T-cell (primary cell): ENCODE data around the gene ZNF493. TPM values are rescaled to one million over a fixed set of nuclear protein-coding genes. Genes with fewer than 3 reads are reported as not detected.

Experiments
- ATAC-seq, 4 experiments: fragments of 200-7000 bp in 3 of 4; fragments of 150-1000 bp in 1 of 4; cut with Tn5 transposase; replicated peaks in 1 of 4; 1 replicate in 3 of 4; 2 replicates in 1 of 4; pipeline ENCODE4 v1.10.0; 2021; ENCODE audit warnings: moderate library complexity in 3 of 4, mild to moderate bottlenecking in 2 of 4, moderate number of reproducible peaks in 1 of 4
- CTCF ChIA-PET, 2 donors: fragments of 300-600 bp; sonication (Branson Sonifier 250); formaldehyde crosslinking; loops; one replicate each; lab custom pipeline; 2022; ENCODE audit warnings: antibody characterized with exemption in 2 of 2; lab: Charles Lee
- POLR2A ChIA-PET, 2 donors: fragments of 300-600 bp; sonication (Branson Sonifier 250); formaldehyde crosslinking; loops; one replicate each; lab custom pipeline; 2022; ENCODE audit warnings: antibody characterized with exemption in 2 of 2; lab: Charles Lee
- DNase-seq, 35 experiments: peaks; one replicate each; pipeline versions ENCODE4 v3.0.0 to v3.0.0-alpha.2; 2013 to 2023
- H3K27ac ChIP-seq: one replicate; pipeline ENCODE4 v1.5.1; 2013; ENCODE audit warnings: low read length
- H3K27me3 ChIP-seq, 2 experiments: replicated peaks in 1 of 2; 1 replicate in 1 of 2; 2 replicates in 1 of 2; pipeline versions ENCODE4 v1.6.1 to v1.7.0; 2013; ENCODE audit warnings: low read length in 1 of 2, mixed read lengths in 1 of 2; ENCODE audit not compliant: control insufficient read depth in 2 of 2, insufficient read depth in 2 of 2; ENCODE audit errors: extremely low read depth in 1 of 2
- H3K36me3 ChIP-seq, 2 donors: 1 replicate in 1 of 2; 2 replicates in 1 of 2; pipeline versions ENCODE4 v1.6.1 to v1.7.0; 2013; ENCODE audit warnings: low read length in 1 of 2; ENCODE audit not compliant: control insufficient read depth in 2 of 2, insufficient read depth in 1 of 2; ENCODE audit errors: extremely low read depth in 1 of 2
- H3K4me1 ChIP-seq, 2 experiments: 1 replicate in 1 of 2; 2 replicates in 1 of 2; pipeline versions ENCODE4 v1.6.1 to v1.7.0; 2013; ENCODE audit warnings: low read length in 2 of 2, mixed read lengths in 1 of 2; ENCODE audit not compliant: insufficient read depth in 2 of 2, control insufficient read depth in 1 of 2; ENCODE audit errors: extremely low read depth in 1 of 2
- H3K4me3 ChIP-seq, 2 donors: 1 replicate in 1 of 2; 2 replicates in 1 of 2; pipeline versions ENCODE4 v1.5.1 to v1.7.0; 2013; ENCODE audit warnings: mild to moderate bottlenecking in 2 of 2, low read length in 1 of 2, moderate library complexity in 1 of 2; ENCODE audit not compliant: control insufficient read depth in 1 of 2; ENCODE audit errors: extremely low read depth in 1 of 2
- H3K9me3 ChIP-seq: 2 replicates; pipeline ENCODE4 v1.7.0; 2013
- H3K27ac Mint-ChIP-seq, 2 donors: one replicate each; pipeline ENCODE4 v1.8.0; 2020 to 2021; ENCODE audit warnings: mild to moderate bottlenecking in 2 of 2, mixed read lengths in 2 of 2
- H3K27me3 Mint-ChIP-seq, 2 donors: one replicate each; pipeline ENCODE4 v1.8.0; 2021 to 2022; ENCODE audit warnings: mixed read lengths in 2 of 2
- H3K36me3 Mint-ChIP-seq: one replicate; pipeline ENCODE4 v1.8.0; 2021; ENCODE audit warnings: mixed read lengths
- H3K4me1 Mint-ChIP-seq, 3 donors: one replicate each; pipeline ENCODE4 v1.8.0; 2020 to 2022; ENCODE audit warnings: mixed read lengths in 3 of 3, mild to moderate bottlenecking in 1 of 3
- H3K4me3 Mint-ChIP-seq, 3 donors: one replicate each; pipeline ENCODE4 v1.8.0; 2020 to 2022; ENCODE audit warnings: mild to moderate bottlenecking in 3 of 3, mixed read lengths in 3 of 3, moderate library complexity in 3 of 3
- H3K9me3 Mint-ChIP-seq, 3 donors: one replicate each; pipeline ENCODE4 v1.8.0; 2020 to 2022; ENCODE audit warnings: mixed read lengths in 3 of 3
- WGBS: methylation state at CpG from one replicate; pipeline ENCODE4 v1.1.5; 2013; ENCODE audit warnings: missing lambda C conversion rate; ENCODE audit not compliant: insufficient coverage; 5-methylcytosine and 5-hydroxymethylcytosine counted together
- total RNA-seq, 35 experiments: library from RNA in 6 of 35; stranded (reverse) in 6 of 35; fragments of 120-200 nt in 1 of 35; gene quantifications; one replicate each; pipeline versions ENCODE4 v1.2.1 to v1.2.4 and lab custom pipeline; 2013 to 2026

Gene ZNF493
- total RNA-seq, 5 donors from 2014 or later (not counting 1 experiment from before 2014, with no cell fraction given) = 33.5 to 53.8 (median 45.8) TPM

GRCh38 chr19:21451187-21451586, 54.3 kb downstream of the ZNF493 start:
- H3K9me3 ChIP-seq = peaks cover 4% of the 10 kb centered on the region
- H3K27me3 Mint-ChIP-seq = no peaks in the 10 kb centered on the region
- WGBS = 57% methylated on average over 1 of the region's 3 CpGs
- no peak overlapping the region for H3K27ac ChIP-seq
- no peak overlapping the region for H3K4me3 ChIP-seq
- DNase-seq (no peak), ATAC-seq (no peak)
- ChIA-PET POLR2A (no interaction called here), CTCF (no interaction called here)
- H3K4me1 ChIP-seq = no peaks in the 10 kb centered on the region
- no peak overlapping the region for H3K27ac Mint-ChIP-seq
- no peaks in the 10 kb centered on the region for H3K27me3 ChIP-seq
- no peaks in the 10 kb centered on the region for H3K4me1 Mint-ChIP-seq
- H3K9me3 Mint-ChIP-seq = peaks cover 11 to 37% (median 31%) of the 10 kb centered on the region in 3 donors
- H3K36me3 Mint-ChIP-seq = peaks cover 9% of the 10 kb centered on the region
- no peak overlapping the region for H3K4me3 Mint-ChIP-seq
- H3K36me3 ChIP-seq = no peaks in the 10 kb centered on the region

- no peak overlapping the region for H3K27ac ChIP-seq
- ATAC-seq (no peak), DNase-seq (no peak)
- Mint-ChIP-seq H3K27ac (no peak overlapping the region), H3K4me3 (no peak overlapping the region), H3K27me3 (no peaks in the 10 kb centered on the region), H3K4me1 (no peaks in the 10 kb centered on the region), H3K36me3 (peaks cover 9% of the 10 kb centered on the region), H3K9me3 (peaks cover 11 to 24% (median 17%) of the 10 kb centered on the region in 3 donors)
- no peaks in the 10 kb centered on the region for H3K4me1 ChIP-seq
- peaks cover 3% of the 10 kb centered on the region for H3K9me3 ChIP-seq
- H3K27me3 ChIP-seq = no peaks in the 10 kb centered on the region
- no peak overlapping the region for H3K4me3 ChIP-seq
- WGBS = 100% methylated on average over 2 of the region's 3 CpGs
- ChIA-PET POLR2A (no interaction called here), CTCF (no interaction called here)
- H3K36me3 ChIP-seq = no peaks in the 10 kb centered on the region
Measured at GRCh38 chr19:21454901-21455300, 58.0 kb downstream of the ZNF493 start.

GRCh38 chr19:21460686-21461085, 63.8 kb downstream of the ZNF493 start:
- peaks cover 9% of the 10 kb centered on the region for H3K36me3 Mint-ChIP-seq
- Histone ChIP-seq H3K27ac (no peak overlapping the region), H3K4me3 (no peak overlapping the region), H3K27me3 (peaks cover 0 to 13% of the 10 kb centered on the region in 2 experiments), H3K36me3 (no peaks in the 10 kb centered on the region), H3K4me1 (peaks cover 0 to 11% of the 10 kb centered on the region in 2 experiments), H3K9me3 (peaks cover 3% of the 10 kb centered on the region)
- DNase-seq = no peak
- H3K27ac Mint-ChIP-seq = no peak overlapping the region
- CTCF ChIA-PET = no interaction called here
- H3K4me1 Mint-ChIP-seq = peaks cover 0 to 6% (median 2%) of the 10 kb centered on the region in 3 donors
- H3K9me3 Mint-ChIP-seq = peaks cover 11 to 26% (median 16%) of the 10 kb centered on the region in 3 donors
- POLR2A ChIA-PET = no interaction called here
- H3K27me3 Mint-ChIP-seq = peaks cover 4 to 10% of the 10 kb centered on the region in 2 donors
- no peak overlapping the region for H3K4me3 Mint-ChIP-seq
- ATAC-seq = no peak

- 92% methylated on average over 11 of the region's 16 CpGs for WGBS
- no peaks in the 10 kb centered on the region for H3K36me3 ChIP-seq
- ChIA-PET POLR2A (no interaction called here), CTCF (no interaction called here)
- Mint-ChIP-seq H3K4me1 (peaks cover 0 to 6% (median 2%) of the 10 kb centered on the region in 3 donors), H3K27ac (no peak overlapping the region), H3K9me3 (peaks cover 8 to 17% (median 14%) of the 10 kb centered on the region in 3 donors), H3K4me3 (no peak overlapping the region), H3K27me3 (peaks cover 4 to 10% of the 10 kb centered on the region in 2 donors), H3K36me3 (peaks cover 8% of the 10 kb centered on the region)
- peaks cover 0 to 13% of the 10 kb centered on the region in 2 experiments for H3K27me3 ChIP-seq
- no peak overlapping the region for H3K27ac ChIP-seq
- DNase-seq (no peak), ATAC-seq (no peak)
- H3K4me3 ChIP-seq = no peak overlapping the region
- H3K9me3 ChIP-seq = peaks cover 3% of the 10 kb centered on the region
- H3K4me1 ChIP-seq = peaks cover 0 to 11% of the 10 kb centered on the region in 2 experiments
Measured at GRCh38 chr19:21462540-21462939, 65.6 kb downstream of the ZNF493 start.

- peak overlapping the region; percentile 68 to 83 (median 81) for H3K4me3 Mint-ChIP-seq
- POLR2A ChIA-PET = interaction anchor here (0.6 kb wide), 2 partner anchors 97 to 1780 kb away, joined by 3 to 4 read pairs; no protein-coding TSS in a partner anchor
Measured at GRCh38 chr19:21463449-21464105, 66.6 kb downstream of the ZNF493 start.

GRCh38 chr19:21466627-21467026, 69.7 kb downstream of the ZNF493 start:
- POLR2A ChIA-PET = no interaction called here

More at GRCh38 chr19:21463449-21464105, 66.6 kb downstream of the ZNF493 start:
- peaks cover 4 to 12% (median 9%) of the 10 kb centered on the region in 3 donors for H3K9me3 Mint-ChIP-seq
- Histone ChIP-seq H3K9me3 (no peaks in the 10 kb centered on the region), H3K27ac (no peak overlapping the region), H3K4me3 (peak overlapping the region in 1 of 2 donors; percentile 77), H3K36me3 (no peaks in the 10 kb centered on the region), H3K27me3 (peaks cover 0 to 13% of the 10 kb centered on the region in 2 experiments), H3K4me1 (peaks cover 0 to 11% of the 10 kb centered on the region in 2 experiments)
- H3K27me3 Mint-ChIP-seq = peaks cover 4 to 10% of the 10 kb centered on the region in 2 donors
- WGBS = 6% methylated on average over 28 of the region's 38 CpGs
- peak in 22 of 35 experiments; percentile 6 to 53 (median 30) for DNase-seq
- H3K4me1 Mint-ChIP-seq = peaks cover 0 to 6% (median 2%) of the 10 kb centered on the region in 3 donors
- CTCF ChIA-PET = interaction anchor here in 1 of 2 donors (0.6 kb wide), 1 partner anchor 165 kb away, joined by 4 read pairs; no protein-coding TSS in a partner anchor
- peak; percentile 71 to 96 (median 82) for ATAC-seq
- H3K36me3 Mint-ChIP-seq = peaks cover 3% of the 10 kb centered on the region
- H3K27ac Mint-ChIP-seq = no peak overlapping the region

More at GRCh38 chr19:21466627-21467026, 69.7 kb downstream of the ZNF493 start:
- CTCF ChIA-PET = no interaction called here
- no peak overlapping the region for H3K4me3 ChIP-seq
- no peaks in the 10 kb centered on the region for H3K36me3 ChIP-seq
- ATAC-seq (no peak), DNase-seq (no peak)
- H3K27me3 ChIP-seq = peaks cover 0 to 13% of the 10 kb centered on the region in 2 experiments
- no peak overlapping the region for H3K4me3 Mint-ChIP-seq
- no peak overlapping the region for H3K27ac ChIP-seq
- H3K9me3 Mint-ChIP-seq = peaks cover 0 to 9% (median 4%) of the 10 kb centered on the region in 3 donors
- H3K36me3 Mint-ChIP-seq = peaks cover 3% of the 10 kb centered on the region
- peaks cover 0 to 11% of the 10 kb centered on the region in 2 experiments for H3K4me1 ChIP-seq
- 76% methylated on average over 3 of the region's 8 CpGs for WGBS
- peaks cover 4 to 10% of the 10 kb centered on the region in 2 donors for H3K27me3 Mint-ChIP-seq
- H3K9me3 ChIP-seq = no peaks in the 10 kb centered on the region
- no peak overlapping the region for H3K27ac Mint-ChIP-seq
- H3K4me1 Mint-ChIP-seq = peaks cover 0 to 6% (median 2%) of the 10 kb centered on the region in 3 donors
